ENCODE results near the gene PPP2R1B.

DNA sequence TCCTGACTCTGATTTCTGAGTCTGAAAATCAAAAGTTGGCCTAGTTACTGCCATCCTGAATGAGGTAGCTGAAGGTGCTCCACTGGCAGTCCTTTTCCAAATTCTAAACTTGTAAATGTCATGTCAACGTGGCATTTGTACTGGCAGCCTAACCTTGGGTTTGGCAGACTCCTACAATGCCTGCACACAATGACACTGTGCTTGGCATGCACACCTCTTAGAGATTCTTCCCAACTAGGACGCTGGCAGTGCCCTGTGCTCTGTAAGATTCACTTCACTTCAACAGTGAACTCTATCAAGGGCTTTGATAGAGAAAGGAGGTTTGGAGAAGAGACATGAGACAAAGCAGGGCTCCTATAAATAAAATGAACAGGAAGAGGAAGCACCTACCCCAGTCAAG is 21.9 kb upstream of the PPP2R1B start:
- TF ChIP-seq EZH2 (IDR thresholded peaks at IDR 0.05): no peak
- no peak for TF ChIP-seq POLR2AphosphoS5 (IDR thresholded peaks at IDR 0.05; ENCODE audit: borderline replicate concordance, low read depth, low read length)
- TF ChIP-seq FOXP2 (optimal IDR thresholded peaks at IDR 0.05; ENCODE audit: control extremely low read depth, extremely low read length, insufficient read depth): no peak
